ENCODE measurements around the gene DGCR2.

The DGCR2 gene

GRCh38 chr22:19046719-19047609, 75.2 kb downstream of the DGCR2 start:
- H3K9me3 Mint-ChIP-seq: no peaks in the 10 kb centered on the region
- no peak overlapping the region for H3K27ac Mint-ChIP-seq
- H3K4me1 Mint-ChIP-seq: no peaks in the 10 kb centered on the region
- TF ChIP-seq CTCF (IDR thresholded peaks at IDR 0.05; ENCODE audit: unreplicated experiment in 3 of 3): no peak
- no peaks in the 10 kb centered on the region for H3K27me3 Mint-ChIP-seq (ENCODE audit: low read depth)
- H3K4me3 Mint-ChIP-seq: no peak overlapping the region
- H3K36me3 Mint-ChIP-seq (ENCODE audit: low read depth): peaks cover 61% of the 10 kb centered on the region

GRCh38 chr22:19046287-19046686, 75.9 kb downstream of the DGCR2 start:
- Mint-ChIP-seq H3K27me3 (ENCODE audit: low read depth) (no peaks in the 10 kb centered on the region), H3K4me1 (no peaks in the 10 kb centered on the region), H3K9me3 (no peaks in the 10 kb centered on the region), H3K36me3 (ENCODE audit: low read depth) (peaks cover 54% of the 10 kb centered on the region), H3K27ac (no peak overlapping the region), H3K4me3 (no peak overlapping the region)
- no peak for TF ChIP-seq CTCF (IDR thresholded peaks at IDR 0.05; ENCODE audit: unreplicated experiment in 3 of 3)

- TF ChIP-seq CTCF (IDR thresholded peaks at IDR 0.05; ENCODE audit: unreplicated experiment in 3 of 3): no peak
- Mint-ChIP-seq H3K36me3 (ENCODE audit: low read depth) (peaks cover 48% of the 10 kb centered on the region), H3K4me1 (no peaks in the 10 kb centered on the region), H3K27me3 (ENCODE audit: low read depth) (no peaks in the 10 kb centered on the region), H3K4me3 (no peak overlapping the region), H3K9me3 (no peaks in the 10 kb centered on the region), H3K27ac (no peak overlapping the region)
These were observed 77.1 kb downstream of the DGCR2 start for GRCh38 chr22:19045094-19045493.

- Mint-ChIP-seq H3K4me1 (no peaks in the 10 kb centered on the region), H3K27me3 (ENCODE audit: low read depth) (no peaks in the 10 kb centered on the region), H3K9me3 (no peaks in the 10 kb centered on the region), H3K36me3 (ENCODE audit: low read depth) (peaks cover 41% of the 10 kb centered on the region), H3K27ac (no peak overlapping the region), H3K4me3 (no peak overlapping the region)
- no peak for TF ChIP-seq CTCF (IDR thresholded peaks at IDR 0.05; ENCODE audit: unreplicated experiment in 3 of 3)
These were observed 77.8 kb downstream of the DGCR2 start for GRCh38 chr22:19044381-19044780.

GRCh38 chr22:19043121-19044085, 78.8 kb downstream of the DGCR2 start:
- Mint-ChIP-seq H3K27me3 (ENCODE audit: low read depth) (no peaks in the 10 kb centered on the region), H3K27ac (no peak overlapping the region), H3K4me3 (no peak overlapping the region), H3K36me3 (ENCODE audit: low read depth) (peaks cover 32% of the 10 kb centered on the region), H3K4me1 (no peaks in the 10 kb centered on the region), H3K9me3 (no peaks in the 10 kb centered on the region)
- TF ChIP-seq CTCF (IDR thresholded peaks at IDR 0.05; ENCODE audit: unreplicated experiment in 3 of 3): no peak
